GM21360 (cell line): ENCODE data around the gene PTPRT.

Experiments
- ATAC-seq: cut with Tn5 transposase; IDR thresholded peaks from one replicate; pipeline ENCODE4 v1.9.1; 2021; ENCODE audit warnings: mild to moderate bottlenecking, moderate library complexity; ENCODE audit not compliant: unreplicated experiment

PTPRT gene

GRCh38 chr20:42846784-42847490 is 342.8 kb downstream of the PTPRT start:
- no peak for ATAC-seq

GRCh38 chr20:42844751-42845150 is 345.0 kb downstream of the PTPRT start:
- ATAC-seq, result no peak

GRCh38 chr20:42837456-42837855 is 352.2 kb downstream of the PTPRT start:
- no peak for ATAC-seq

- no peak for ATAC-seq
Observed at GRCh38 chr20:42836339-42836738, 353.4 kb downstream of the PTPRT start.

- ATAC-seq, result no peak
Observed at GRCh38 chr20:42807876-42808275, 381.8 kb downstream of the PTPRT start.

- no peak for ATAC-seq
Observed at GRCh38 chr20:42795111-42795695, 394.5 kb downstream of the PTPRT start.

GRCh38 chr20:42792052-42792451 is 397.7 kb downstream of the PTPRT start:
- no peak for ATAC-seq

GRCh38 chr20:42790111-42790510 is 399.6 kb downstream of the PTPRT start:
- no peak for ATAC-seq

- ATAC-seq, result no peak
Observed at GRCh38 chr20:42788707-42789106, 401.0 kb downstream of the PTPRT start.

GRCh38 chr20:42785041-42785440 is 404.7 kb downstream of the PTPRT start:
- no peak for ATAC-seq

GRCh38 chr20:42779216-42779615 is 410.5 kb downstream of the PTPRT start:
- no peak for ATAC-seq

GRCh38 chr20:42775866-42776265 is 413.8 kb downstream of the PTPRT start:
- no peak for ATAC-seq

GRCh38 chr20:42775037-42775436 is 414.7 kb downstream of the PTPRT start:
- ATAC-seq, result no peak

GRCh38 chr20:42763015-42763414 is 426.7 kb downstream of the PTPRT start:
- ATAC-seq, result no peak

- ATAC-seq, result no peak
Observed at GRCh38 chr20:42756991-42757390, 432.7 kb downstream of the PTPRT start.

- no peak for ATAC-seq
Observed at GRCh38 chr20:42754706-42755105, 435.0 kb downstream of the PTPRT start.

GRCh38 chr20:42752620-42753019 is 437.1 kb downstream of the PTPRT start:
- ATAC-seq, result no peak

- ATAC-seq, result no peak
Observed at GRCh38 chr20:42749556-42749955, 440.1 kb downstream of the PTPRT start.

GRCh38 chr20:42747765-42748411 is 441.8 kb downstream of the PTPRT start:
- no peak for ATAC-seq

GRCh38 chr20:42744756-42745465 is 444.8 kb downstream of the PTPRT start:
- no peak for ATAC-seq

GRCh38 chr20:42742926-42743325 is 446.8 kb downstream of the PTPRT start:
- no peak for ATAC-seq

- no peak for ATAC-seq
Observed at GRCh38 chr20:42741906-42742305, 447.8 kb downstream of the PTPRT start.
